Activated naive CD8-positive, alpha-beta T cell treated with anti-CD3 and anti-CD28 coated beads for 36 hours (primary cell): ENCODE results near the gene MXRA8. TPM values are rescaled to one million over a fixed set of nuclear protein-coding genes. Genes with fewer than 3 reads are reported as not detected.
"Not testable (repeated sequence)": the region's sequence is repeated elsewhere in the genome, so short reads cannot be mapped to it uniquely, and the experiment has no call there.

Experiments
- DNase-seq: peaks from one replicate; pipeline ENCODE4 v3.0.0; 2021
- H3K27ac Mint-ChIP-seq: one replicate; pipeline ENCODE4 v1.8.0; 2022; ENCODE audit warnings: mild to moderate bottlenecking, moderate library complexity, mixed read lengths
- H3K27me3 Mint-ChIP-seq: one replicate; pipeline ENCODE4 v1.8.0; 2022; ENCODE audit warnings: mild to moderate bottlenecking, mixed read lengths
- H3K36me3 Mint-ChIP-seq: one replicate; pipeline ENCODE4 v1.8.0; 2021; ENCODE audit warnings: mild to moderate bottlenecking, mixed read lengths
- H3K4me1 Mint-ChIP-seq: one replicate; pipeline ENCODE4 v1.8.0; 2021; ENCODE audit warnings: mixed read lengths
- H3K4me3 Mint-ChIP-seq: one replicate; pipeline ENCODE4 v1.8.0; 2022; ENCODE audit warnings: mild to moderate bottlenecking, moderate library complexity, mixed read lengths
- H3K9me3 Mint-ChIP-seq: one replicate; pipeline ENCODE4 v1.8.0; 2022; ENCODE audit warnings: mixed read lengths
- total RNA-seq, 2 experiments: library from RNA; stranded (reverse); gene quantifications; one replicate each; pipeline ENCODE4 v1.2.3, GENCODE V29; 2021

MXRA8 gene
- total RNA-seq, 2 experiments from 2014 or later = 0.50 to 0.97 TPM

GRCh38 chr1:1398677-1399186, 40.4 kb upstream of the MXRA8 start:
- peak overlapping the region; percentile 90 for H3K4me3 Mint-ChIP-seq
- no peak for DNase-seq
- H3K27me3 Mint-ChIP-seq = no peaks in the 10 kb centered on the region
- peak overlapping the region; percentile 85 for H3K27ac Mint-ChIP-seq
- H3K9me3 Mint-ChIP-seq = no peaks in the 10 kb centered on the region
- peaks cover 54% of the 10 kb centered on the region for H3K36me3 Mint-ChIP-seq
- peaks cover 40% of the 10 kb centered on the region for H3K4me1 Mint-ChIP-seq

GRCh38 chr1:1397839-1398523, 39.6 kb upstream of the MXRA8 start:
- DNase-seq = no peak
- peak overlapping the region; percentile 90 for H3K4me3 Mint-ChIP-seq
- H3K4me1 Mint-ChIP-seq = peaks cover 35% of the 10 kb centered on the region
- peak overlapping the region; percentile 85 for H3K27ac Mint-ChIP-seq
- H3K9me3 Mint-ChIP-seq = no peaks in the 10 kb centered on the region
- no peaks in the 10 kb centered on the region for H3K27me3 Mint-ChIP-seq
- peaks cover 55% of the 10 kb centered on the region for H3K36me3 Mint-ChIP-seq

- no peaks in the 10 kb centered on the region for H3K27me3 Mint-ChIP-seq
These were observed 36.8 kb upstream of the MXRA8 start for GRCh38 chr1:1395166-1395565.

GRCh38 chr1:1394116-1394515, 35.8 kb upstream of the MXRA8 start:
- Mint-ChIP-seq H3K27me3 (no peaks in the 10 kb centered on the region), H3K4me3 (no peak overlapping the region), H3K27ac (no peak overlapping the region), H3K9me3 (no peaks in the 10 kb centered on the region), H3K36me3 (peaks cover 55% of the 10 kb centered on the region), H3K4me1 (peaks cover 17% of the 10 kb centered on the region)
- no peak for DNase-seq

More at GRCh38 chr1:1395166-1395565, 36.8 kb upstream of the MXRA8 start:
- Mint-ChIP-seq H3K4me1 (peaks cover 19% of the 10 kb centered on the region), H3K9me3 (no peaks in the 10 kb centered on the region), H3K4me3 (no peak overlapping the region), H3K27ac (peak overlapping the region; percentile 32), H3K36me3 (peaks cover 51% of the 10 kb centered on the region)
- no peak for DNase-seq

- H3K4me3 Mint-ChIP-seq = no peak overlapping the region
- H3K4me1 Mint-ChIP-seq = peaks cover 17% of the 10 kb centered on the region
- H3K27me3 Mint-ChIP-seq = no peaks in the 10 kb centered on the region
- DNase-seq = no peak
- peaks cover 56% of the 10 kb centered on the region for H3K36me3 Mint-ChIP-seq
- no peaks in the 10 kb centered on the region for H3K9me3 Mint-ChIP-seq
- no peak overlapping the region for H3K27ac Mint-ChIP-seq
These were observed 35.1 kb upstream of the MXRA8 start for GRCh38 chr1:1393428-1393827.

GRCh38 chr1:1393014-1393413, 34.7 kb upstream of the MXRA8 start:
- peaks cover 55% of the 10 kb centered on the region for H3K36me3 Mint-ChIP-seq
- peaks cover 15% of the 10 kb centered on the region for H3K4me1 Mint-ChIP-seq
- no peaks in the 10 kb centered on the region for H3K9me3 Mint-ChIP-seq
- DNase-seq = no peak
- no peak overlapping the region for H3K4me3 Mint-ChIP-seq
- H3K27me3 Mint-ChIP-seq = no peaks in the 10 kb centered on the region
- H3K27ac Mint-ChIP-seq = no peak overlapping the region

GRCh38 chr1:1391225-1391624, 32.9 kb upstream of the MXRA8 start:
- no peaks in the 10 kb centered on the region for H3K9me3 Mint-ChIP-seq
- peaks cover 52% of the 10 kb centered on the region for H3K36me3 Mint-ChIP-seq
- H3K27me3 Mint-ChIP-seq = no peaks in the 10 kb centered on the region
- H3K4me3 Mint-ChIP-seq = no peak overlapping the region
- no peak overlapping the region for H3K27ac Mint-ChIP-seq
- no peak for DNase-seq
- peaks cover 7% of the 10 kb centered on the region for H3K4me1 Mint-ChIP-seq

GRCh38 chr1:1390675-1391074, 32.3 kb upstream of the MXRA8 start:
- Mint-ChIP-seq H3K27me3 (no peaks in the 10 kb centered on the region), H3K27ac (no peak overlapping the region), H3K9me3 (no peaks in the 10 kb centered on the region), H3K36me3 (peaks cover 53% of the 10 kb centered on the region), H3K4me3 (no peak overlapping the region), H3K4me1 (peaks cover 7% of the 10 kb centered on the region)
- no peak for DNase-seq

- no peak overlapping the region for H3K4me3 Mint-ChIP-seq
- DNase-seq = no peak
- peaks cover 2% of the 10 kb centered on the region for H3K4me1 Mint-ChIP-seq
- no peaks in the 10 kb centered on the region for H3K27me3 Mint-ChIP-seq
- no peaks in the 10 kb centered on the region for H3K9me3 Mint-ChIP-seq
- H3K27ac Mint-ChIP-seq = no peak overlapping the region
- peaks cover 41% of the 10 kb centered on the region for H3K36me3 Mint-ChIP-seq
These were observed 29.7 kb upstream of the MXRA8 start for GRCh38 chr1:1388078-1388472.

- H3K27ac Mint-ChIP-seq = no peak overlapping the region
- DNase-seq = no peak
- no peaks in the 10 kb centered on the region for H3K27me3 Mint-ChIP-seq
- no peaks in the 10 kb centered on the region for H3K9me3 Mint-ChIP-seq
- H3K4me1 Mint-ChIP-seq = no peaks in the 10 kb centered on the region
- H3K4me3 Mint-ChIP-seq = no peak overlapping the region
- peaks cover 35% of the 10 kb centered on the region for H3K36me3 Mint-ChIP-seq
These were observed 29.0 kb upstream of the MXRA8 start for GRCh38 chr1:1387098-1388077.

GRCh38 chr1:1385931-1386330, 27.6 kb upstream of the MXRA8 start:
- H3K27me3 Mint-ChIP-seq = no peaks in the 10 kb centered on the region
- H3K27ac Mint-ChIP-seq = no peak overlapping the region
- DNase-seq = no peak
- H3K9me3 Mint-ChIP-seq = no peaks in the 10 kb centered on the region
- no peaks in the 10 kb centered on the region for H3K4me1 Mint-ChIP-seq
- peaks cover 26% of the 10 kb centered on the region for H3K36me3 Mint-ChIP-seq
- H3K4me3 Mint-ChIP-seq = no peak overlapping the region

GRCh38 chr1:1385339-1385738, 27.0 kb upstream of the MXRA8 start:
- not testable (repeated sequence) for H3K4me3 Mint-ChIP-seq, DNase-seq, H3K9me3 Mint-ChIP-seq, H3K27ac Mint-ChIP-seq, H3K4me1 Mint-ChIP-seq, H3K27me3 Mint-ChIP-seq
- peaks cover 23% of the 10 kb centered on the region for H3K36me3 Mint-ChIP-seq

GRCh38 chr1:1381294-1381693, 22.9 kb upstream of the MXRA8 start:
- no peak for DNase-seq
- Mint-ChIP-seq H3K4me3 (no peak overlapping the region), H3K9me3 (no peaks in the 10 kb centered on the region), H3K27me3 (no peaks in the 10 kb centered on the region), H3K36me3 (peaks cover 6% of the 10 kb centered on the region), H3K27ac (no peak overlapping the region), H3K4me1 (peaks cover 4% of the 10 kb centered on the region)

- H3K9me3 Mint-ChIP-seq = no peaks in the 10 kb centered on the region
- peaks cover 4% of the 10 kb centered on the region for H3K36me3 Mint-ChIP-seq
- peaks cover 5% of the 10 kb centered on the region for H3K4me1 Mint-ChIP-seq
- no peaks in the 10 kb centered on the region for H3K27me3 Mint-ChIP-seq
- DNase-seq = no peak
- H3K4me3 Mint-ChIP-seq = no peak overlapping the region
- H3K27ac Mint-ChIP-seq = no peak overlapping the region
These were observed 22.5 kb upstream of the MXRA8 start for GRCh38 chr1:1380860-1381259.

- no peaks in the 10 kb centered on the region for H3K27me3 Mint-ChIP-seq
- no peak overlapping the region for H3K27ac Mint-ChIP-seq
- no peak for DNase-seq
These were observed 19.3 kb upstream of the MXRA8 start for GRCh38 chr1:1377540-1378205.

More at GRCh38 chr1:1377540-1378205, 19.3 kb upstream of the MXRA8 start:
- no peak overlapping the region for H3K4me3 Mint-ChIP-seq
- H3K9me3 Mint-ChIP-seq = no peaks in the 10 kb centered on the region
- peaks cover 5% of the 10 kb centered on the region for H3K36me3 Mint-ChIP-seq
- H3K4me1 Mint-ChIP-seq = peaks cover 14% of the 10 kb centered on the region
